Left renal cortex interstitium (tissue), 4 donors: ENCODE results near the gene NIM1K. TPM values are rescaled to one million over a fixed set of nuclear protein-coding genes. Genes with fewer than 3 reads are reported as not detected.
A peak's percentile ranks its signal among the peaks of the same experiment; 100 is the strongest.
"Not testable (repeated sequence)": the region's sequence is repeated elsewhere in the genome, so short reads cannot be mapped to it uniquely, and the experiment has no call there.

ENCODE experiments used
- DNase-seq, 4 donors: peaks; one replicate each; pipeline ENCODE4 v3.0.0-alpha.2; 2013; ENCODE audit warnings: low read depth in 4 of 4, low spot score in 2 of 4, missing footprints in 1 of 4
- polyA plus RNA-seq, 4 donors: library from polyadenylated mRNA; unstranded; fragments of 120-200 nt; gene quantifications; one replicate each; pipeline ENCODE4 v1.2.1, GENCODE V29; 2013; ENCODE audit not compliant: insufficient read length in 4 of 4

The NIM1K gene
- polyA plus RNA-seq, 4 donors: 0.46 to 0.85 (median 0.54) TPM

GRCh38 chr5:43312076-43312661 is 120.1 kb downstream of the NIM1K start:
- no peak for DNase-seq

- peak in 2 of 4 donors; percentile 13 to 36 for DNase-seq
Observed at GRCh38 chr5:43312699-43313034, 120.6 kb downstream of the NIM1K start.

DNA sequence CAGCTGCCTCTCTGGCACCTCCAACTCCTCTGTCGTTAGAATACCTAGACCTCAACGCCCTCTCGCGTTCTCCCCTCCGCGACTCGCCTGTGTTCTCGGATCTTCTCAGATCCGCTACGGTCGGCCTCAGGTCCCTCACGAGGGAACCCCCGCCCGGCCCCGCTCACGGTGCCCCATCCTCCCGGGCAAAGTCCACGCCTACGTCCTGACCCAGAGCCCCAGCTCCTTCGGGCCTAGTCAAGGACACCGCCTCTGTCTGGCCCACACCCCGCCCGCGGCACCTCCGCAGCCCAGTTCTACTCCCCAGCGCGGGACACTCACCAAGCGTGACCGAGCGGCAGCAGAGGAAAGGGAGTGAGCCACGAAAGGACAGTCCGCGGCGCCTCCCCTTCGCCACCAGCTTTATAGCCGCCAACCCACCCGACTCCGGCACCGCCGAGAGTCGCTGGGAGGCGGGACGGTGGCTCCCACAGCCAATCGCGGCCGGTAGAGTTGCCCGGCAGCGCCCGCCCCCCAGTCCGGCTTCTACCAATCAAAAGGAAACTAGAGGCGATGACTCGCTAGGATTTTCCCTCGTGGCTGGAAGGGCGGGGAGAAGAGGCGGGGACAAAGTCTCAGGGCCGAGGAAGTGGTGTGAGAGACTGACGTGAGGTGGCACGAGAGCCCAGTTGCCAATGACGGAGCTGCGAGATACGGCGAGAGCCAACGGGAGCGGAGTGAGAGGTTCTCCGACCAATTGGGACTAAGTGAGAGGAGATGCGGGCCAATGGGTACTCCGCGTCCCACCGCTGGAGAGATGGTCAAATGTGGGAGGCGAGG is 121.2 kb downstream of the NIM1K start, which contains the start of gene HMGCS1:
Gene HMGCS1 (minus strand): TSS at position 378 of the 819 bp plus-strand sequence. CDS start 14,447 bp downstream, outside the sequence.
- peak; percentile 98 to 99 (median 98) for DNase-seq

- peak in 1 of 4 donors; percentile 36 for DNase-seq
Observed at GRCh38 chr5:43313854-43314457, 121.9 kb downstream of the NIM1K start.

- DNase-seq: no peak
Observed at GRCh38 chr5:43314724-43315123, 122.7 kb downstream of the NIM1K start.

DNA sequence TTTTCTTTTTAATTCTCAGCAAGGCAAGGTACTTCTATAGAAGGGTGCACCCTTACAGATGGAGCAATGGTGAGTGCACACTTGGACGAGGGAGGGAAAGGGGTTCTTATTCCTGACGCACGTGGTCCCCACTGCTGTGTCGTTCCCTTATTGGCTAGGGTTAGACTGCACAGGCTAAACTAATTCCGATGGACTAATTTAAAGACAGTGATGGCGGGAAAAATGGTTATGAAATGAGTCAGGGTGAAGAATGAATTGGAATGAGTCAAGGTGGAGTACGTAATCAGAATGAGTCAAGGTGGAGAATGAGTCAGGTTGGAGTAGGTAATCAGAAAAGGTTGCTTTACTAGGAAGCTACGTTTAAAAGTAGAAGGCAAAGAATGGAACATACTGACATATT is 123.2 kb downstream of the NIM1K start:
- no peak for DNase-seq

DNA sequence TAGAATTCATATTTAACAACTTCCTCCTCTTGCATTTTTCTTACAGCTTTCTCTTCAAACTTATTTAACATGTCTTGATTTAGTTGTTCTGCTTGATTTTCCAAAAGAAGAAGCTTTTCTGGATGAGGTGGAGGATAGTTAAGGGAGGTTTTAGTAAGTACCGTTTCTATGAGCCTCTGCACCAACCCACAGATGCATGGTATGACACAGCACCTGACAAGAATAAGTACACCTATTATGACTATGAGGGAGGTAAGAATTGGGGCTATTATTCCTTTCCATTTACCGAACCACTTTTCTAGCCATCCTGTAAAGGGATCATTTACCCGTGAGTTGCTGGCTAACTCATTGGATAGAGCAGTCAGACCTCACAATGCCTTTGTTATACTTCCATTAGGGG is 123.7 kb downstream of the NIM1K start:
- no peak for DNase-seq

GRCh38 chr5:43316421-43316820 is 124.4 kb downstream of the NIM1K start:
- no peak for DNase-seq

GRCh38 chr5:43320846-43321245 is 128.8 kb downstream of the NIM1K start:
- no peak for DNase-seq

DNA sequence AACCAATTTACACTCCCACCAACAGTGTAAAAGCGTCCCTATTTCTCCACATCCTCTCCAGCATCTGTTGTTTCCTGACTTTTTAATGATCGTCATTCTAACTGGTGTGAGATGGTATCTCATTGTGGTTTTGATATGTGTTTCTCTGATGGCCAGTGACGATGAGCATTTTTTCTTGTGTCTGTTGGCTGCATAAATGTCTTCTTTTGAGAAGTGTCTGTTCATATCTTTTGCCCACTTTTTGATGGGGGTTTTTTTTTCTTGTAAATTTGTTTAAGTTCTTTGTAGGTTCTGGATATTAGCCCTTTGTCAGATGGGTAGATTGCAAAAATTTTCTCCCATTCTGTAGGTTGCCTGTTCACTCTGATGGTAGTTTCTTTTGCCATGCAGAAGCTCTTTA is 131.5 kb downstream of the NIM1K start:
- not testable (repeated sequence) for DNase-seq

- DNase-seq: not testable (repeated sequence)
Observed at GRCh38 chr5:43325624-43326023, 133.6 kb downstream of the NIM1K start.

Other genes starting within 250 kb of the NIM1K start
- 1 to 10 TPM; 1.2 to 1.5 (median 1.3) TPM for gene ANXA2R, start 151.9 kb upstream of the NIM1K start, polyA plus RNA-seq
- 10 to 100 TPM; 63.2 to 73.8 (median 68.8) TPM for gene ZNF131, start 71.3 kb upstream of the NIM1K start, polyA plus RNA-seq
- gene HMGCS1, start 121.2 kb downstream of the NIM1K start, polyA plus RNA-seq: 100 to 1,000 TPM; 110 to 141 (median 113) TPM
- gene CCL28, start 220.2 kb downstream of the NIM1K start, polyA plus RNA-seq: 1 to 10 TPM; 2.2 to 4.8 (median 3.3) TPM